Measurements from ENCODE around the gene KRT81.

KRT81 gene

DNA sequence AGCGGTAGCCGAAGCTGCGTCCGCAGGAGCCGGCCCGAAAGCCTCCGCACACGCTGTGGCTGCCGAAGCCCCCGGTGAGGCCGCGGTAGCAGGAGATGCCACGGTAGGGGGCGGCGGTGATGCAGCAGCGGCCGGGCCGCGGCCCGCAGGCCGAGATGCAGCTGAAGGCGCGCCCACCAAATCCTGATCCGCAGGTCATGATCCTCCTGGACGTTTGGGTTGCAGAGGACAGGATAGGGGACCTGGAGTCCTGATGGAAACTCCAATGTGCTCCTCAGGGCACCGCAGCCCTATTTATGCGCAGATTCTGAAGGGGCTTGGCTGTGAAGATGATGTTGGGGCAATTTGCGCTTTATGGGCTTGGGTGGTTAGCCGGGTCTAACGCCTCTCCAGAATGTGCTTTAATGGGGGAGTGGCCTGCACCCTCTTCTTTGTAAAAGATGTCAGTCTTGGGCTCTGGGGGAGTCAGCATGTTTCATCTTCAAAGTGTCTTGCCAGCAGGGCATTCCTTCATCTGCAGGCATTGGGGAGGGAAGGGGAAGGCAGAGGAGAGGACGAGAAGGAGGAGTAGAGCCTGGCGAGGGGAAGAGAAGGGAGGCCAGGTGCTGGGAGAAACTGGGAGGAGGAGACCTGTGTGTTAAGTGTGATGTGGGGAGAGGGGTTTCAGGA, at the start of gene KRT81:
KRT81 (minus strand) TSS at position 268 of the 669 bp plus-strand sequence; CDS start at position 199, 69 bp downstream.
- DNase-seq: no peak

DNA sequence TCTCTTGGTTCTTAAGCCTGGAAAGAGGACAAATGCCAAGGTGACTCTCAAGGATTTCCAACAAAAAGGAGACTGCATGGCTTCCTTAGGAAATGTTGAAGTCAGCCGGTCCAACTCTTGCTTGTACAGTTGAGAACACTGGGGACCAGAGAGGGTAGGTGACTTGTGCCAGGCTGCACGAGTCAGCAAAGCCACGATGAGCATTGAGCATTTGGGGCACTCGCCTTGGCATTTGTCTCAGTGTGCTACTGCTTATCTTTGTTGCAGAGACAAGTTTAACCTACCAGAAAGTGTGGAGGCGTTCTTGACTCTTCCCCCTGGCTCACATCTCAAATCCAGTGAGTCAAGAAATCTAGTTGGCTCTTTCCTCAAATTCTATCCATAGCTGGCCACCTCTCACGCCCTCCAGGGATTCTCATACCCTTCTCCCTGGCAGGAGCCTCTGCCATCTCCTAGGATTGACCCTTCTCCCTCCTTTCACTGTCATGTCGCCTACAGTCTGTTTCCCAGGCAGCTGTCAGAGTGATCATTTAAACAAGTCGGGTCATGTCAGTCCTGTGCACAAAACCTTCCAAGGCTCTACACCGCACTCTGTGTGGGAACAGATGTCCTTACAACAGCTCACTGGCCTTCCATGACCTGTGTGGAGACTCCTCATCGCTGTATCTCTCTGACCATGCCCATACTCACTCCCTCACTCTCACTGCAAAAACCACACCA, 47.1 kb upstream of the KRT81 start:
- DNase-seq: no peak

DNA sequence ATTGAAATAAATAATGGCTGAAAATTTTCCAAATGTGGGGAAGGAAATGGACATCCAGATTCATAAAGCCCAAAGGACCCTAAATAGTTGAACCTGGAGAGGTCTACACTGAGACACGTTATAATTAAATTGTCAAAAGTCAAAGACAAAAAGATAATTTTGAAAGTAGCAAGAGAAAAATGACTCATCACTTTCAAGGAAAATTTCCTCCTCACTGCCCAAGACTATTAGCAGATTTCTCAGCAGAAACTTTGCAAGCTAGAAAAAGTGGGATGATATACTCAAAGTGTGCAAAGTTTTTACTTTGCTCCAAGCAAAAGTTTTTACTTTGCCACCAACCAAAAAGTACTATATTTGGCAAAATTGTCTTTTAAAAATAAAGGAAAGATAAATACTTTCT, 45.7 kb upstream of the KRT81 start:
- no peak for DNase-seq

DNA sequence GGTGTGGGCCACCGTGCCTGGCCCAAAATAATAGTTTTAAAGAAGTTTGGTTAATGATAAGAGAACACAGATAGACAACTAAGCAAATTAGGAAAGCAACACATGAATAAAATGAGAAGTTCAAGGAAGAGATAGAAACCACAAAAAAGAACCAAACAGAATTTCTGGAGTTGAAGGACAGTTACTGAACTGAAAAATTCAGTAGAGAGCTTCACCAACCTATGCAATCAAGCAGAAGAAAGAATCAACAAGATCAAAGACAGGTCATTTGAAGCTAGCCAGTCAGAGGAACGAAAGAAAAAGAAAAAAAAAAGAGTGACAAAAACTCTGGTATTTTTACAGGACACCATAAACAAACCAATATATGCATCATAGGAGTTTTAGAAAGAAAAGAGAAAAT, 45.3 kb upstream of the KRT81 start:
- no peak for DNase-seq

DNA sequence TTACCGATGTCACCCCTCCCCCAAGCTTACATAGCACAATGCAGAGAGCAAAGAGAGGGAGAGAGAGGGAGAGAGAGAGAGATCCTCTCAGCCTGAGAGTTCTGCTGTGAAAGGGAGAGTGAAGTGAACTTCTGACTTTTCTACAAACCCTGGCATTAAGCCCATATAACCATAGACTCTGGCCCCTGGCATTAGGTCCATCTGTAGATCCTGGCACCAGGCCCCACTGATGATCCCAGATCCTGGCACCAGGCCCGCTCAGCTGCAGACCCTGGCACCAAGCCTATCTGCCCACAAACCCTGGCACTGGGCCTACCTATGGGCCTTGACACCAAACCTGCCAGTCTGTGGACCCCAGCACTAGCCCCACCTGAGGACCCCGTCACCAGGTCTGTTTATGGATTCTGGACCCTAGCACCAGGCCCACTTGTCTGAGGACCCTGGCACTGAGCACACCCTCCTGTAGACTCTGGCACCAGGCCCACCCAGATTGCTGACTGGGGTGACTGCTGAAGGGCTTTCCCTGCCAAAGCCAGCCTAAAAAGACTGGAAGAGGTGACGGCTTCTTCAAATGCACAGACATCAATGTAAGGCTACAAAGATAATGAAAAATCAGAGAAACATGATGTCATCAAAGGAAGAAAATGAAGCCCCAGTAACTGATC, 44.4 kb upstream of the KRT81 start:
- DNase-seq: no peak

DNA sequence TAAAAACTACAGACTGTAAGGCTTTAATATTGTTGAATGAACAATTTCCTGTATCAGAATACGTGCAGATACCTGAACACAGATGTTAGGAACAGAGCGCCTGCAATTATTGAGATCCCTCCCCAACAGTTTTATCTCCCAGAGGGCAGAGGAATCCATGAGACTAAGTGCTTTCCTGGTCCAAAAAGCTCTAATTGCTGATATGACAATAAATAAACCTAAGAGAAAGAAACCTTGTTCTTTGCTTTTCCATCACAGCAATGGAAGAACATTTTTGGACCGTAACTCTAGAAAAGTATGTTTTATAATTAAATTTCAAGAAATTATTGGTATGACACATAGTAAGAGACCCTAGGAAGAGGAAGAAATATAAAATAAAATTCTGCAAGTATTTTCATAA, 42.9 kb upstream of the KRT81 start:
- DNase-seq: no peak

DNA sequence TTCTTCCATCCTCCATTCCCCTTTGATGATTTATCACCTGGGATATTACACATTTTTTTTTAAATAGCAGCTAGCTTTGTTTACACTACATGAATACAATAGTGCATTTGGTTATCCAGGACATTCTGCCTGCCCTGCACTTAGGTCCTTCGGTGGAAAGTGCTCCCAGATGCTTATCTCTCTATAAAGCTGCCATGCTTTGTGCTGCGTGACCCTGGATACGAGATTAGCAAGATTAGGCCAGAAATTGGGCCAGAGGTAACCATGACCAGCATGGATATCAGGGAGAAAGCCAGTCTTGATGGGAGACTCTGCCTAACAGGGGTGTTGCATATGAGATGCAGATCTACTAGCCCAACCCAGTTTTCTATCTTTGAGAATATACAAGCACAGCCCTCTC, 42.0 kb upstream of the KRT81 start:
- DNase-seq: no peak

DNA sequence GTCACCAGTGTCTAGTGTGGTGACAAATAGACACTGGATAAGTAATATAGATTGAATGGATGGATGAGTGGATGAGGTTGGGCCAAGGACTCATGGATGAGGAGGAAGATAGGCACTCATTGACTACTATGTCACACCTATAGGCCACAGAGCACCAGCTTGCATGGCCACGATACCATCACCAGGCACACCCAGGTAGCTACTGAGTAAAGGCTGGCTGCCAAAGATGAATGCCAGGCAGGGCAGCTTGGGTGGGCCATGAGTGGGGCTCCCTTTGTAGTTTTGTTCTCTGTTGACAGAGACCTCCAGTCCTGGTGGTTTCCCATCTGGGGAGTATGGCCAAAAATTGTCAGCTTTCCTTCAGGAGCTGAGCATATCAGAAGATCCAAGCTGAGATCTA, 41.0 kb upstream of the KRT81 start:
- DNase-seq: no peak

DNA sequence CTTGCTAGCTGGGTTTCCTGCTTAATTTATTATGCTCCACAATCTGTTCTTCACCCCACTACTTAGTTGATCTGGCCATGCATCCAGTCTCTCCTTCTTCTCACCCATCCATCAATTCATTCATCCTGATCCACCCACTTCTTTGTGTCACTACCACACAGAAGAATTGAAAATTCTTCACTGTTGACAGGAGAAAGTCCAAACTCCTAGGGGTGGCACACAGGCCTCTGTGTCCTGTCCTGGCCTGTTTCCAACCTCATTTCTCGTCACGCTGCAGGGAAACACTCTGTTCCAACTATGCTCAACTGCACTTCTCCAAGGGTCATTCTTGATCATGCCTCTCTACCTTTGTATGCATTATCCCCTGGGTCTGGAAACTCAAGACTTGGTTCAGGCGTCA, 40.5 kb upstream of the KRT81 start:
- no peak for DNase-seq

DNA sequence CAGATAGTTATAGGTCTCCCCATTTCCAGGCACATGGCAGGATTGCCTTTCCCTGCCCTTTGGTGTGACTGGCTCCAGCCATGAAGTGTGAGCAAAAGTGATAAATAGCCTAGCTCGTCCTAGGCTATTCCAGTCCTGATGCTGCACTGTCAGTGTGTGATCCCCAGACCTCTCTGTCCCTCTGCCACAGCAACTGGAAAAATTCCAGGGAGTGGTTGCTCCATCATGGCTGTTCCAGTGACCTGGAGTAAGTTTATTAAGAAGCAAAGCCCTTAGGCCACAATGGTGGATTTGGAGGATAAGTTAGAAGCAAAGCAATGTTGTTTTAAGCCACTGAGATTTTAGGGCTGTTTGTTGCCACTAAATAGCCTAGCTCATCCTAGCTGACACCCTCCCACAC, 39.7 kb upstream of the KRT81 start:
- DNase-seq: no peak

DNA sequence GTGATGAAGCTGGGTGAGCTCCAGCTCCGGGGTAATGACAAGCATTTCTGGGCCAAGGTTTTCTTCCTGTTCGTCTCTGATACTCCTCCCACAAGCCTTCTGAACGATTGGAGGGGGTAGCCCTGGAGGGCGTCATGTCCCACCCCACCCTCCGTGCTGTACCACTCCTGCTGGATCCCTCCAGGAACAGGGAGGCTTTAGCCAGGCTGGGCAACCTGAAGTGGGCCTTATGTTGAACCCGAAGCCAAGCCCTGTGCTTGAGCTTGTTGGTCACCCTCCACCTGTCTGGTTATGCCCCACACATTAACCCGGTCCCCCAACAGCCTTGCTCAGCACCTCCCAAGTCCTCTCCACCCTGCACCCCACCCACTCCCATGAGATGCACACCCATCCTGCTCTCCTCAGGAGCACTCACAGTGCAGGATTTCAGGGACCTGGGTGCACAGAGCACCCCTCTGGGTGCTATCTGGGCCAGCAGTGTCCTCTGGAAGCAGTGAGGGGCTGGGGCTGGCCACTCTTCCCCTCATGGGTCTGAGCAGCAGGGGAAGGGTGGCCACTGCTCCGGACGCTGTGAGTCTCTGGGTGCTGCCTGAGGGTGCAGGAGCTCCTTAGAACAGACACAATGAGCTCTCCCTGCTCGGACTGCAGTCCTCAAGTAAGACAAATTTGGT, 36.6 kb upstream of the KRT81 start:
- no peak for DNase-seq

DNA sequence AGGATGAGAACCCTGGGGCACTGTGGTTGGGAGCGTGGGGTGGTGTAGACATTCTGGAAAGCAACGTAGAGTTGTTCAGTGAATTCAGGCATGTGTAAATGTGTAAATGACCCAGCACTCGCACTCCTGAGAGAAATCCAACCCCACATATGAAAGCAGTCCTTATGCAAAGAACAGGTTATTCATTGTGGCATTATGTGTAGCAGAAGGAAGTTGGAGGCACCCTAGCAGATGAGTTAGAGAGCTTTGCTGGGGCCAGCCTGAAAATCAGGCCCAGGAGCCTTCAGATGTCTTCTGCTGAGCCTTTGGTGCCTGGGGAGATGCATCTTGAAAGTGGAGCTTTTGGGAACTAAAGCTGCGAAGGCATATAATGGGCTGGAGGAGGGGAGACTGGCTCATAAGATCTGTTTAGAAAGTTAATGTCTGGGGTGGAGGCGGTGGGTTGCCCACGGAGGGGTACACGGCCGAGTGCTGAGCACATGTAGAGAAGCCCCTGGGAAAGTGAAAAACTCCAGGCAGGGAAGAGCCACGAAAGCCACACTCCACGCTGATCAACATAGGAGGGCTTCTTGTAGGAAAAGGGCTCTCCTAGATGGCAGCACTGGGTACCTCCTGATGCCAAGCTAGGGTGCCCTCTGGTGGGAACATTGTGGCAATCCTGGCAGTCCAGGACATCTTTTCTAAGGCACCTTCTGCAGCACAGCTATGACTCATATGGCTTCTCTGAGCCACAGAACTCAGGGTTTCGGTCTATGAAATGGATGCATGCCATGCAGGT, 35.9 kb upstream of the KRT81 start:
- peak; percentile 94 for DNase-seq

DNA sequence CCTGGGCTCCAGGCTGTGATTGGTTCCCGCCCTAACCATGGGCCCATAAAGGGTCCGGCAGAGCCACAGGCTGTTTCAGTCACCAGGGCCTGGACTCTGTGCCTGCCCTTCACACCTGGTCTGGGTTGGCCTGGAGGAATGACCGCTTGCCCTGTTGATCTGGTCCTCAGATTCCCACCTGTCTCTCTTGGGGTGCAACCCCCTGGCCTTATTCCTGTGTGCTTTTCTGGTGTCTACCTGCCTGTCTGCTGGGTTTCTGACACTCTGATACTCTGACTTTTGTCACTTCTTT, 32.8 kb upstream of the KRT81 start:
- DNase-seq: no peak

DNA sequence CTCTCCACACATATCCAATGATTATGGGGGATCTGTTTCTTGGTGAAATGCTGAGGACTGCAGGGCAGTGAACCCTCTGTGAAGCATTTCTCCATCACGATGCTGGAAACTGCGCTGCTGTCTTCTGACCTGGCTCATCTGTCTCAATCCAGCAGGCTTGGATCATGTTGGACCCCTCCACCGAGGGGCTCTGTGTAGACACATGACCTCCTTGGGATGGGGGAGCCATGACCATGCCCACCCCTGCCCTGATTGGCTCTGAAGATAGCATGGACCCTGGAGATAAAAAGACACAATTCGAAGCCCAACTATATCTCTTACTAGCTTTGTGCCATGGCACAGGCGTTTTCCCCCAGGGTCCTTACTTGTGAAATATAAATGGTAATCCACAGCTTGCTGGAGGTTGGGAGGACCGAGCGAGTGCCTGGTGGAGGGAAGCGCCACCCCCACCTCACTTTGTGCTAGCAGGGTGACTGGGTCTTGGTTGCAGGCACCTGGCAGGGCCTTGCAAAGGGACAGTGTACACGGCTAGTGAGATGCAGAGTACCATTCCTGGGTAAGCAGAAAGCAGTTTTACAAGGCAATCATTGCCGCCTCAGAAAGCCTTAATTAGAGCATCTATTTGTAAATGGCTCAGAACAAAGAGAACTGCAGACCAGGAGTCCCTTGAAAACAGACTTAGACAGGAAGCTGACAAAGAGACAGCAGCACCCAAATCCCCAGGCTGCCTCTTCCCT, 32.2 kb upstream of the KRT81 start:
- no peak for DNase-seq

DNA sequence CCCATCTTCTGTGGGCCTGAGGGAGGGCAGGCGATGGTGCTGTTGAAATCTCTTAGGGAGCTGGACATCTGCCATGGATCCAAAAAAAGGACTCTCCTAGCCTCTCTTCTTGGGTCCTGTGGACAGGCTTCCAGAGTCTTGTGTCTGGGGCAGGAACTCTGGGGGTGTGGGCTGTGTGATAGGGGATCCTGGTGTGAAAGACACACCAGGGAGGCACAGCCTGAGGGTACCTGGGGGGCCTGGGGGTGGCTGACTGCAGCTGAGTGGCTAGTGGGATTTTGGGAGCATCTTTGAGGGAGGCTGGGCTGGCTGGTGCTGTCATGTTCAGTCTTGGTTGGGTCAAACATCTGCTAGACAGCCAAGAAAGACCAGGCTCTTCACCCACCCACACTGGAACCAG, 31.7 kb upstream of the KRT81 start:
- DNase-seq: no peak

DNA sequence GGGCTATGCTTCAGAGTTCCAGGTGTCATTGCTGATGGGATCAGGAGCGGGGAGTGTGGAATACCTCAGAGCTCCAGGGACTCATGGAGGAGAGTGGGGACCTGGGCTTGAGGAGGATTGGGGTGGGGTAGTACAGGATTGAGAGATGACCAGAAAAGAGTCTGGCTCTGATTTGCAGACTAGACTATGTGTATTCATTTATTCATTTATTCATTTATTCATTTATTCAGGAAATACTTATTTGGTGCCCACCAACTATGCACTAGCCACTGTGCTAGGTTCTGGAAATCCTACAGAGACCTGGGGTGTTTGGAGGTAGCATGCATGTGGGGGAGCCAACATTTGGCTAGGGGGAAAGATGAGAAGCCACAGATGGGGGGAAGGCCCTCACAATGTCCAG, 30.7 kb upstream of the KRT81 start:
- DNase-seq: no peak

DNA sequence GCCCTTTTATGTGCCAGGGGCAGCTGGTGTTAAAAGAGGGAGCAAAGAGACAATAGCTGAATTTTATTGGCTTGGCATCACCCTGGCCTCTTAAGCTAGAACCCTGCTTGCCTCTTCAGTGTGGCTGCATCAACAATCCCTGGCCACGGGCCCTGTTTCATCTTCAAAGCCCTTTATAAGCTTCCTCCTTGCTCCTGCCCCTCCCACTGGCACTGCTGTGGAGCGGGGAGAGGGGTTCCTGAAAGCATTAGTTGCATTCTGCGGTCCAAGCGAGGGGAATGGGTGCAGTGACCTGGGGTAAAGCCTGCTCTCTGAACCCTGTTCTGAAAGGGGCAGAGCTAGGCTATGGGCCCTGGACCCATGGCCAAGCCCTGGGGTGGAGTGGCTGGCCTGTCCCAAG, 30.1 kb upstream of the KRT81 start:
- DNase-seq: no peak

DNA sequence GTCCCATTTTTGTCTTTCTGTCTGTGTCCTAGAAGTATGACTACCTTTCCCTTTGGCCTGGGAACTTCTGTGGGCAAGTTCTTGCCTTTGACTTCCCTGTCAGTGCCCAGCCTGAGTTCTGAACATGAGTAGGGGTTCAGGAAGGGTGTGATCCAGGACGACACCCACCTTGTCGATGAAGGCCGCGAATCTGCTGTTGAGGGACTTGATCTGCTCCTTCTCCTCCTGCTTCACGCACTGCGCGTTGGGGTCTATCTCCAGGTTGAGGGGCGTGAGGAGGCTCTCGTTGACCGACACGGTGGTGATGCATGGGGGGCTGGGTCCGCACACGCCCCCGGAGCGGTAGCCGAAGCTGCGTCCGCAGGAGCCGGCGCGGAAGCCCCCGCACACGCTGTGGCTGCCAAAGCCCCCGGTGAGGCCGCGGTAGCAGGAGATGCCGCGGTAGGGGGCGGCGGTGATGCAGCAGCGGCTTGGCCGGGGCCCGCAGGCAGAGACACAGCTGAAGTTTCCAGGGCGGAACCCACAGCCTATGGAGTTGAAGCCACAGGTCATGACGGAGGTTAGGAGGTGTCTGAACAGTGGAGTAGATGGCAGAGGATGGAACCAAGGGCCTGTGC, 29.6 kb upstream of the KRT81 start, which contains the start of gene KRT83:
KRT83 (minus strand) TSS at position 615 of the 617 bp plus-strand sequence; CDS start at position 552, 63 bp downstream.
- no peak for DNase-seq

DNA sequence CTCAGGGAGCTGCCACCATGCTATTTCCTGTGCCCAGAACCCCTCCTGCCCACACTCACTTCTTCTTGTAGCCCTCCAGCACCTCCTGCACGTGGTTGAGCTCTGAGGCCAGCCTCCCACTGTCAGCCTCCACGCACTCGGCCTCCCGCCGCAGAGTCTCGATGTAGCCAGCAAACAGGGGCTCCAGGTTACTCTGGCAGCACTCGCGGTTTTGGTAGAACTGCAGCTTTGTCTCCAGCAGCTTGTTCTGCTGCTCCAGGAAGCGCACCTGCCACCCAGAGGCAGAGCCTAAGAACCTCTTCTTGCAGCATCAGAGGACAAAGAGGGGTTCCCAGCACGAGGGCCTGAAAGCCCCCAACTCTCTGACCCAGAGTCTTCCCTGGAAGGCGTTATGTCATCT, 27.8 kb upstream of the KRT81 start:
- no peak for DNase-seq

DNA sequence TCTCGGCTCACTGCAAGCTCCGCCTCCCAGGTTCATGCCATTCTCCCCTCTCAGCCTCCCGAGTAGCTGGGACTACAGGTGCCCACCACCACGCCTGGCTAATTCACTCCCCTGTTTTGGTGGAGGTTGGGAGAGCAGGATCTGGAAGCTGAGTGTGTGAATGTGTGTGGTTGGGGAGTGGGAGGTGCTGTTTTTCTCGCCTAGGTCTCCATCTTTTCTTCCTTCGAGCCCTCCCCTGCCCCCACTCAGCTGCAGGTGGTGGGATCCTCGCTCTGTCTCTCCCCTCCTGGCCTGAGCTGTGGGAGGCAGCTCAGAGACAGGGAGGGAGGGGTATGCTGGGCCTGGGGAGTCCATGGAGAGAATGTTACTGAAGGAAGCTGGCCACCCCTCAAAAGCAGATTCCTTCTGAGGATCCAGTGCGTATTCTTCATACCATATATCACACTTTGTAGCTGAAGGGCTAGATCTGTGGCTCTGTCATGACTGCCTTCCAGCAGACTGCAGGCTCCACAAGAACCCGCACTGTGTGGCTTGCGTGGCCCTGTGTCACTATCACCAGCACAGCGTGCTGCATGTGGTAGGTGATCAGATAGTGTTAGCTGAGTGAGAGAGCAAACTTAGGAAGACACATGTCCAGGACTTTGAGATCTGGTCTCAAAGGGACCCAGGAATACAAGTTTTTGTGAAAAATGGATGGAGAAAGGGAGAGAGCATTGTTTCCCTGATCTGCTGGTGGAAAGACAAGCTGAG, 27.1 kb upstream of the KRT81 start:
- no peak for DNase-seq

DNA sequence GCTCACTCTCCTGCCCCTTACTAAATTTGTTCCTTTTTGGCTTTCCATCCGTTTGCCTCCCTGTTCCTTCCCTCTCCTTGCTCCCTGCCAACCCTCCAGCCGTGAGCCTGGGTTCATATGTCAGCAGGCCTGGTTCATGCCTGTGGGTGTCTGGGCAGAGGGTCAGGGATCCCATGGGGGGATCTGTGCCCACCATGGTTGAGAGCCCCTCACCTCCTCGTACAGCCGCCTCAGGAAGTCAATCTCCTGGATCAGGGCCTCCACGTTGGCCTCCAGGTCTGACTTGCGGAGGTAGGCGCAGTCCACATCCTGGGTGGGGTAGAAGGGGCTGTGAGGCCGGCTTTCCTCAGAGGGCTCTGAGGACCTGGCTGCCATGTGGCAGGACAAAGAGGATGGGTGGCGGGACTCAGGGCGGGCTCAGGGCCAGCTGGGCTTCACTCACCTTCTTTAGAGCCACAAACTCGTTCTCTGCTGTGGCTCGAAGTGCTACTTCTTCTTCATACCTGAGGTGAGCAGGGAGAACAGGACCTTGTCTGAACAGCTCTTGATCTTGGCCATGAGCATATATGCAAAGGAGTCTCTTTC, 26.2 kb upstream of the KRT81 start:
- no peak for DNase-seq
